ENCODE results near the gene RIMBP2.
"Not testable (repeated sequence)": the region's sequence is repeated elsewhere in the genome, so short reads cannot be mapped to it uniquely, and the experiment has no call there.

The RIMBP2 gene, protein sequence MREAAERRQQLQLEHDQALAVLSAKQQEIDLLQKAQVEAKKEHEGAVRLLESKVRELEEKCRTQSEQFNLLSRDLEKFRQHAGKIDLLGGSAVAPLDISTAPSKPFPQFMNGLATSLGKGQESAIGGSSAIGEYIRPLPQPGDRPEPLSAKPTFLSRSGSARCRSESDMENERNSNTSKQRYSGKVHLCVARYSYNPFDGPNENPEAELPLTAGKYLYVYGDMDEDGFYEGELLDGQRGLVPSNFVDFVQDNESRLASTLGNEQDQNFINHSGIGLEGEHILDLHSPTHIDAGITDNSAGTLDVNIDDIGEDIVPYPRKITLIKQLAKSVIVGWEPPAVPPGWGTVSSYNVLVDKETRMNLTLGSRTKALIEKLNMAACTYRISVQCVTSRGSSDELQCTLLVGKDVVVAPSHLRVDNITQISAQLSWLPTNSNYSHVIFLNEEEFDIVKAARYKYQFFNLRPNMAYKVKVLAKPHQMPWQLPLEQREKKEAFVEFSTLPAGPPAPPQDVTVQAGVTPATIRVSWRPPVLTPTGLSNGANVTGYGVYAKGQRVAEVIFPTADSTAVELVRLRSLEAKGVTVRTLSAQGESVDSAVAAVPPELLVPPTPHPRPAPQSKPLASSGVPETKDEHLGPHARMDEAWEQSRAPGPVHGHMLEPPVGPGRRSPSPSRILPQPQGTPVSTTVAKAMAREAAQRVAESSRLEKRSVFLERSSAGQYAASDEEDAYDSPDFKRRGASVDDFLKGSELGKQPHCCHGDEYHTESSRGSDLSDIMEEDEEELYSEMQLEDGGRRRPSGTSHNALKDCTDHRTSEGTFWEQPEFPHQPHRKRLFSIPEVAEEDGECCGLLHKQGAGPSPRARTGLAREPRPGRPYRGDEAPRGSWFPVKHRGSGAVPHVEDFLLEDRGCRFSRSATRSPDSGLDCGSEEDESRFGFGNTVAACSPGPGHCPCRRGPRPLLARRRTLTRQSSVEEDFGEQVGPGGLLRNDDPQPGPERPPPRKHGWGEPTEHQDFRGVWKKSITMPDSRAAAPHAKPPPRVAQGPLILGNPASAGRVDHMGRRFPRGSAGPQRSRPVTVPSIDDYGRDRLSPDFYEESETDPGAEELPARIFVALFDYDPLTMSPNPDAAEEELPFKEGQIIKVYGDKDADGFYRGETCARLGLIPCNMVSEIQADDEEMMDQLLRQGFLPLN (N-terminal part only)

DNA sequence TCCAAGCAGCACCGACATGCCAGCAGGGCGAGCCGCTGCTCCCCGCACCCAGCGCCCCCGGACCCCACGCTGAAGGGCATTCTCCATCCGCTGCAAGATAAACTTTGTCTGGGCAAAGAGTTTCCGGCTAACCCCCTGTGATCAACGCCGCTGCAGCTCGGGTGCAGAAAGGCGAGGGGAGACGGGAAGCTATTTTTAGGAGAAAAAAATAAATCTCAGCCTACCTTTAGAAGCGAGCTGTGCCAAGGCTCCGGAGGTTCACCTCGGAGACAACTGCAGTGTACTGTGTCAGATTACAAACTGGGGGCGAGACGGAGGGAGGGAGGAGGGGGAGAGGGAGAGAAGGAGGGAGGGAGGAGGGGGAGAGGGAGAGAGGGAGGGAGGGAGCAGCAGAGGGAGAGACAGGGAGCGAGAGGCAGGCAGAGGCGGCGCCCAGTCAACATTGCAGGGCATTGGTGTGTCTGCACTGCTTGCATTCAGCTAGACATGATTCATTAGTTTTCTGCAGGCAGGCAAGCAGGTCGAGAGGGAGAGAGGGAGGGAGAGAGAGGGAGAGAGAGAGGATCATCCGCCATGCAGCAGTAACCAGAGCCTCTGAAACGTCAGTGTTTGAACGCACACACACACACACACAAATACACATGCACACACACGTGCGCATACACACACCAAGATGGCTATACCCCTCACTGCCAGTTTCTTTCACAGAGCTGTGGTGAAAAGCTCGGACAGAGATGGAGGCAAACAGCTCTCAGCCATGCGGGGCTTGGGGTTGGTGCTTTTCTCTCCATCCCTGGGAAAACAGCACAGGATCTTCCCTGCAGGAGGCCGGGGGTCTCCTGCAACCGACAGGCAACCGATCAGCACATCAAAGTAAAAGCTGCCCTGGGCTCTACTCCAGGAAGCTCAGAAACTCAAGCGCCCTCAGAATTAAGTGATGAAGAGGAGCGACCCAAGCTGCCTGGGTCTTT lies at the start of gene RIMBP2:
Gene RIMBP2, minus strand, starts transcription at position 302 of the 971 bp plus-strand sequence. CDS start 237,286 bp downstream, outside the sequence.
- peak; percentile 60 for DNase-seq

DNA sequence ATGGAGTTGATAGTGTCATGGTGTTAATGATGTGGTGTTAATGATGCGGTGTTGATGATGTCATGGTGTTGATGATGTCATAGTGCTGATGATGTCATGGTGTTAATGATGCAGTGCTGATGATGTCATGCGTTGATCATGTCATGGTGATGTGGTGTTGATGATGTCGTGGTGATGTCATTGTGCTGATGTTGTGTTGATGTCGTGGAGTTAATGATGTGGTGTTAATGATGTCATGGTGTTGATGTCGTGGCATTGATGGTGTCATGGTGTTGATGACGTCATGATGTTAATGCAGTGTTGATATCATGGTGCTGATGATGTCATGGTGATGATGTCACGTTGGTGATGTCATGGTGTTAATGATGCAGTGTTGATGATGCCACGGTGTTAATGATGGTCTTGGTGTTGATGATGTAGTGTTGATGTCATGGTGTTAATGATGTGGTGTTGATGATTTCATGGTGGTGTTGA lies 49.1 kb upstream of the RIMBP2 start:
- DNase-seq: no peak

- DNase-seq: no peak
Measured at GRCh38 chr12:130764475-130765185, 48.5 kb upstream of the RIMBP2 start.

DNA sequence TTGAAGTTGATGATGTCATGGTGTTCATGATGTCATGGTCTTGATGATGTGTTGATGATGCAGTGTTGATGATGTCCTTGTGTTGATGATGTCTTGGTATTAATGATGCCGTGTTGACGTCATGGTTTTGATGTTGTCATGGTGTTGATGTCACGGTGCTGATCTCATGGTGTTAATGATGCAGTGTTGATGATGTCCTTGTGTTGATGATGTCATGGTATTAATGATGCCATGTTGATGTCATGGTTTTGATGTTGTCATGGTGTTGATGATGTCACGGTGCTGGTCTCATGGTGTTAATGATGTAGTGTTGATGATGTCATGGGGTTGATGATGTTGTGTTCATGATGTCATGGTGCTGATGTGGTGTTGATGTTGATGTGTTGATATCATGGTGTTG lies 48.0 kb upstream of the RIMBP2 start:
- DNase-seq: no peak

DNA sequence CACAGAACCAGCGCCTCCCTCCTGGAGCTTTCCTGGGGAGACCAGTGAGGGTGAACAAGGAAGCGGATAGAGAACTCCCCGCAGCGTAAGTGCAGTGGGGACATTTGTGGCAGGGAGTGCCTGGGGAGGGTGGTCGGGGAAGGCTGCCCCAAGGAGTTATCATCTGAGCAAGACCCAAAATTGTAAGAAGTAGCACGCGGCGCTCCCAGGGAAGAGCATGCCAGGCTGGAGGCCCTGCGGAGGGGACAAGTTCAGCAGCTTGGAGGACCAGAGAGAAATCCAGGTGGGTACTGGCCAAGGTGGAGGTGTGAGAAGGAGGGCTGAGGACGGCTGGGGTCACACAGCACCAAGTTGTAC lies 46.2 kb upstream of the RIMBP2 start:
- DNase-seq: no peak

- DNase-seq: peak; percentile 50
Measured at GRCh38 chr12:130761537-130762318, 45.6 kb upstream of the RIMBP2 start.

- DNase-seq: no peak
Measured at GRCh38 chr12:130754234-130754901, 38.3 kb upstream of the RIMBP2 start.

- DNase-seq: no peak
Measured at GRCh38 chr12:130752692-130753230, 36.7 kb upstream of the RIMBP2 start.

DNA sequence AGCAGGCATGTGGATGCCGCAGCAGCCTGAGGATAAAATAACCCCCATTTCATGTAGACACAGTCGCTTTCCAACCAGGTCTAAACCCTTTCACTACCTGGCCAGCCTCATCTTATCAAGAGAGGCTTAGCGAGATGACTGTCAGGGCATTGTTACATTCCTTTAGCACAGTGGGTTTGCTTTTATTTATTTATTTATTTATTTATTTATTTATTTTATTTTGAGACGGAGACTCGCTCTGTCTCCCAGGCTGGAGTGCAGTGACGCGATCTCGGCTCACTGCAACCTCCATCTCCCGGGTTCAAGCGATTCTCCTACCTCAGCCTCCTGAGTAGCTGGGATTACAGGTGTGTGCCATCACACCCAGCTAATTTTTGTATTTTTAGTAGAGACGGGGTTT lies 35.9 kb upstream of the RIMBP2 start:
- not testable (repeated sequence) for DNase-seq

DNA sequence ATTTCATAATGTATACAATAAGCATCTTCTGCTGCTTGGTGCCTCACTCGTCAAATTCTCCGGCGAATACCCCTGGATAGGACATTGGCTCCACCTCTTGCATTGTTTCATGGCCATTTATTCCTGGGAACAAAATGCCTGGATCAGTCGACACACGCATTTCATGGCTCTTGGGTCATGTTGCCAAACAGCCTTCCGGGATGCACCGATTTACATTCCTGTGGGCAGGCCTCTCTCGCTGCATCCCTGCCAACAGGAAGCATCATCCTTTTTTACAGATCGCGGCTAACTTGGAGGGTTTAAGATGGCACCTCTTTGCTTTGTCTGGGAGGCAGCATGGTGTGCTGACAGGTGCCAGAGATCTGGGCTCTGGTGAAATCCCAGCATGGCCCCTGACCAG lies 32.7 kb upstream of the RIMBP2 start:
- no peak for DNase-seq

GRCh38 chr12:130747867-130748740 lies 32.0 kb upstream of the RIMBP2 start:
- DNase-seq: peak; percentile 62

DNA sequence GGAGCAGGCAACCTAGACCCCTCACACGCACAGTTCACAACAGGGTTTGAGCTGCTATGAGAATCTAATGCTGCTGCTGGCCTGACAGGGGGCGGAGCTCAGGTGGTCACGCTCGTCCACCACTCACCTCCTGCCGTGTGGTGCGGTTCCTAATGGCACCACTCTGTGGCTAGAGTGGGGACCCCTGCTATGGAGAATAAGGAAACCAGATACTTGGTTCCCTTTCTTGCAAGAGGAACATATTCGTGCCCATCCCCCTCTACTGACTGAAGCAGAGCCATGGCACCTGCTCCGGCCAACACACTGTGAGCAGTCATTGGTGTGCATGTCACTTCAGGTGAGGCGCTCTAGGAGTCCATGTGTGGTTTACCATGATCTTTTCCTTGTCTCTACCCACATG lies 30.4 kb upstream of the RIMBP2 start:
- no peak for DNase-seq

- DNase-seq: no peak
Measured at GRCh38 chr12:130745921-130746320, 29.8 kb upstream of the RIMBP2 start.

GRCh38 chr12:130744274-130744673 lies 28.2 kb upstream of the RIMBP2 start:
- no peak for DNase-seq

DNA sequence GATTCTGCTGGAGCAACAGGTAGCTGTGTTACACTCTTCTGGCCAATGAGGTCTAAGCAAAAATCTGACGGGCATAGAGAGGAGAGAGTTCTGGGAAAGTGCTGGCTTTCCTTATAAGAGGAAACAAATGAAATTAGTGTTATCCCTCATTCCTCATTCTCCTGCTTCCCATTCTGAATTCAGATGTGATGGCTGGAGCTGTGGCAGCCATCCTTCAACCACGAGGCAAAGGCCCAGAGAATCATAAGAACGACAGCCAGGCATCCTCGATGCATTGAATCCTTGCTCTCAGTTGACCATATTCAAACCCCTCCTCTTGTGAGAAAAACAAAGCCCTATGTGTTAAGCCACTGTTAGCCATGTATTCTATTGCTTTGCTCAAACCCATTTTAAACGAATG lies 27.5 kb upstream of the RIMBP2 start:
- no peak for DNase-seq

DNA sequence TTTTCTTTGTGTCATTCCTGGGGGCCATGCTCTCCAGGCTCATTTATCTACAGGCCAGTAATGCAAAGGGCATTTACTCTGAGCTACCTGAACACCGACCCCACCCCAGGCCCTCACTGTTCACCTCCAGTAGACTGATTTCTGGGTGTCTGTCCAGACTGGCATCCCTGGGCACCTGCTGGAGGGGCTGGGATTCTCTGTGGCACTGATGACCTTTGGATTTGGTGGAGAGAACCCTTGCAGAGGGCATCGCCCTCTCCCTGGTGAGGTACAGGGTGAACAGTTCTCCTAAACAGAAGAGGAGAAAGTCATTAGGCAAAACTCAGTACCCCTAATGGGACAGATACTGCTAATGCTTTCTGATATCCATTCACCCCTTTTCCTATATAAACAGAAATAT lies 27.1 kb upstream of the RIMBP2 start:
- no peak for DNase-seq

- DNase-seq: no peak
Measured at GRCh38 chr12:130742716-130743115, 26.6 kb upstream of the RIMBP2 start.

DNA sequence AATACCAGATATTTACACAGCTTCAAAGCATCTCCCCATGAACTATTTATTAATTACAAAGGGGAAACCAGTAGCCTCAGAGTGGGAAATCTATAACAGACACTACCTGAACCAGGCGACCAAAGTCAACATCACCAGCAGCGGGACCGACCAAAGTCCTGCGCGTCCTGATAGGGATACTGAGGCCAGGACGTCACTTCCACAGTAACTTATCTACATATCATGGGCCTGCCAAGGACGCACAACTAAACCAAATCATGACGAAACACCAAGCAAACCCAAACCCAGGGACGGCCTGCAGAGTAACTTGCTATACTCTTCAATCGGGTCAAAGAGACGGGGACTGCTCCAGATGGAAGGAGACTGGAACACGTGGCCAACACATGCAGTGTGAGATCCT lies 26.0 kb upstream of the RIMBP2 start:
- no peak for DNase-seq

DNA sequence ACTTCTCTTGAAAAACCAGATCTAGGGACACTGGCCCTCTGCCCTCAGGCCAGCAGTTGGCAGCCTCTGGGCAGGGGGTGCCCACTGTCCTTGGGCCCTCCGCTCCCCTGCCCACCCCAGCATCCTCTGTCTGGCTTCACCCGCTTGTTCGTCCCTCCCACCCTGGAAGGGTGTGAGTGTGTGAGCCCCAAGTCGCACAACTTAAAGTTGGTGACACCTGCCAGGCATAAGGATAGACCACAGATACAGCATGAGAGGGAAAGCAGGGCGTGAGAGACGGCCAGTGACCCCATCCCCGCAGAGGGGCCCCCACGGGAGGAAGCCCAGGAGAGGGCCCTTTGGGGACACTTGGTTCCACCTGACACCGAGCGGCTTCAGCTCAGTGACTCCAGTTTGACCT lies 23.5 kb upstream of the RIMBP2 start:
- no peak for DNase-seq

Measured in NCI-H1694 treated with DMSO at 0.1 percent for 48 hours (cell line).